NT2/D1 (cell line): Measurements from ENCODE around the gene SNF8.

ENCODE experiments used
- SUZ12 ChIP-seq: IDR thresholded peaks from 2 replicates; pipeline ENCODE4 v1.6.1; 2011; ENCODE audit not compliant: insufficient read length, insufficient read depth; ENCODE audit errors: extremely low read depth
- YY1 ChIP-seq: IDR thresholded peaks from 2 replicates; pipeline ENCODE4 v1.6.1; 2011; ENCODE audit not compliant: insufficient read length, insufficient read depth
- ZNF274 ChIP-seq: IDR thresholded peaks from 2 replicates; pipeline ENCODE4 v1.6.1; 2011; ENCODE audit warnings: mild to moderate bottlenecking, low read depth, low read length

GRCh38 chr17:48929812-48930165, 14.9 kb downstream of the SNF8 start:
- TF ChIP-seq YY1 (no peak), SUZ12 (no peak), ZNF274 (no peak)
